H4 (cell line): ENCODE data around the gene DPYD. TPM values are rescaled to one million over a fixed set of nuclear protein-coding genes. Genes with fewer than 3 reads are reported as not detected.

Source experiments
- DNase-seq: peaks from one replicate; pipeline ENCODE4 v3.0.0-alpha.2; 2015; ENCODE audit warnings: low spot score
- total RNA-seq: library from RNA; depleted of rRNA; stranded (reverse); fragments of >200 nt; shearing (Covaris generic); gene quantifications from 2 replicates; pipeline ENCODE4 v1.2.3, GENCODE V29; 2014

The DPYD gene
- total RNA-seq, 1 experiment from 2014 or later: 18.2 TPM

- DNase-seq: no peak
Measured at GRCh38 chr1:97451046-97451826, 469.6 kb downstream of the DPYD start.

DNA sequence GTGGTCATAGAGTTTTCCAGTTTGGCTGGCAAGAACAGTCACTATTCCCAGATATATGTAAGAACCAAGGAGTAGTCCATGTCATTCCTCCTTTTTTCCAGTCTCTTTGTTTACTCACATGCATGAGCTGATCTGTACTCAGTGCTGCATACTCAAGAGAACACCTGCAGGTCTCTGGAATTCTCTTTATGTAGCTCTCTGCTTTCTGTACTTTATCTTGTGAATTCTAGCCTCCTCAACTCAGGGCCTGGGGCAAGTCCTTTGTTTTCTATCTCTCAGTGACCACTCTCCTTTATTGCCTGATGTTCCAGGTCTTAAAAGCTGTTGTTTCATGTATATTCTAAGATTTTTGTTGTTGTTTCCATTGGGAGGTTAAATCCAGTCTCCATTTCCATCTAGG is 478.9 kb downstream of the DPYD start:
- DNase-seq: no peak

DNA sequence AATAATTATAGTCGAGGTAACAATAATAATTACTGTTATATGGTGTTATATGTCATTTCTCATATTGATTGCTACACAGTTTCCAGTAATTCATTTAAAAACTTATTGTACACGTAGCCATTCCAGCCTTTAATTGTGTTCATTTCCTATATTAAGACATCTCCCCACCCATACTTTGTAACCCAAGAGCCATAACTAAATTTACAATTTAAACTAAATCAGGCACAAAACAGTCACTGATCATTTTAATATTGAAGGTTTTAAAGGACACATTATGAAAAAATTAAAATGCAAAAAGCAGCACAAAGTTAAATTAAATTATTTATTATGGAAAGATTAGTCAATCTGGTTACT is 487.0 kb downstream of the DPYD start:
- DNase-seq: no peak

DNA sequence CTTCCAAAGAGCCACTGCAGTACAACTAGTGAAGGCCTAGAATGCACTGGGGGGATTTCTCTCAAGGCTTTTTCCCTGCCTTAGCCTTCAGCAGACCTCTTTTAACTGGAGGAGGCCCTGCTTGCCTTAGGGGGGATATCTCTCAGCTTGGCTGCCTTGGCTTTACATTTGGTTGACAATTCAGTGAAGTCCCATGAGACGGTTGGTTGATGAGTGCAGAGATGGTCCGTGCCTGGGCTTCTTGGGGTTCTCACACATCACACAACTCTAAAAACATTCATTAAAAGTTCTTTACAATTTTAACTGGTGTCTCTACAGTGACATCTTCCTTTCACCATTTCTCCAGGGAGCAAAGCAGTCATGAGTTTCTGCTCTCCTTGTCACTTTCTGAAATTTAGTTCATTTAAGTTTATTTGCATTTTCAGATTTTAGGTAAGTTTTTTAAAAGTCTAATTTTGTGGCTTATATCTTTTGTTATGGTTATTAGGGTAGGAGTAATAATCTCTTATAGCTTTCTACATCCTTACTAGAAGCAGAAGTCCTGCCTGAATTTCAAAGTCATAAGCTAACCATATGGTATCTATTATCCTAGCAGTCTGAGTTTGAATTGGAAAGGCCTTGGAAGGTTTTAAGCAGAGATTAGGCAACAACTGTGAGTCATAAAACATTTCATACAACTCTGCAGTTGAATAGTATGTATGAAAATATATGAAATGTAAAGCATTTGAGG is 487.6 kb downstream of the DPYD start:
- no peak for DNase-seq

- no peak for DNase-seq
Measured at GRCh38 chr1:97427371-97427770, 493.5 kb downstream of the DPYD start.

- DNase-seq: no peak
Measured at GRCh38 chr1:97424209-97424608, 496.6 kb downstream of the DPYD start.

DNA sequence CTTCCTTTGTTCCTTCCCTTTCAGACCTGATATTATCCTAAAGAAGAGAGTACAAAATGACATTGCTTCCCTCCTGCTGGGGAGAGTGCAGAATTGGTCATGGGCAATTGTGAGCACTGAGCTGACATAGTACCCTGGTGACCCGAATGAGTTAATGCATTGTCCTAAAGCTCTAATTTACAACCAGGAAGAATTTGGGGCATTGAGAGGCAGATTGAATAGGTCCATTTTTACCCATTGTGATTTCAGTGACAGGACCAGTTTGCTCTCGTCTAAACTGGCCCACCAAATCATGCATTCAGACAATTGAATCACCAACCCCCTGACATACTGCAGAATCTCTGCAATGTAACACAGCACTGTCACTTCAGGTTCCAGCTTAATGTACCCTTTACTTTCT is 497.4 kb downstream of the DPYD start:
- DNase-seq: no peak

DNA sequence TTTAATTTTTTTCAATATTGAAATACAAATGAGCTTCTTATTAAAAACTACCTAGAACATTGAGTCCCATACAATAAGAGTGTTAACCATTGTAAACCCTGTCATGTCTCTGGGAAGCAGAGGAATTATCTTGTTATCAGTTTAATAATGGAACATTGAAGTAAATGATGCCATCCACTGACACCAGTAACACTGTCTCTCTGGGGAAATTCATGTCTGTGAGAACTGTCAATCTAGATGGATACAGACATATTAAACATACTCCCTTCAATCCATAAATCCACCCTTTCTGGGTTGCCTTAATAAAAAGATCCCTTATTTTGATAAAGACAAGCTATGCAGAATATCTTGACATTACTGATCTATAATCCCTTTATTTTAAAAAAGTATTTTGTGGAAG is 503.2 kb downstream of the DPYD start:
- no peak for DNase-seq

- no peak for DNase-seq
Measured at GRCh38 chr1:97414682-97415312, 506.0 kb downstream of the DPYD start.

- no peak for DNase-seq
Measured at GRCh38 chr1:97412737-97413136, 508.1 kb downstream of the DPYD start.

GRCh38 chr1:97412166-97412565 is 508.7 kb downstream of the DPYD start:
- DNase-seq: no peak

- no peak for DNase-seq
Measured at GRCh38 chr1:97396463-97396862, 524.4 kb downstream of the DPYD start.

DNA sequence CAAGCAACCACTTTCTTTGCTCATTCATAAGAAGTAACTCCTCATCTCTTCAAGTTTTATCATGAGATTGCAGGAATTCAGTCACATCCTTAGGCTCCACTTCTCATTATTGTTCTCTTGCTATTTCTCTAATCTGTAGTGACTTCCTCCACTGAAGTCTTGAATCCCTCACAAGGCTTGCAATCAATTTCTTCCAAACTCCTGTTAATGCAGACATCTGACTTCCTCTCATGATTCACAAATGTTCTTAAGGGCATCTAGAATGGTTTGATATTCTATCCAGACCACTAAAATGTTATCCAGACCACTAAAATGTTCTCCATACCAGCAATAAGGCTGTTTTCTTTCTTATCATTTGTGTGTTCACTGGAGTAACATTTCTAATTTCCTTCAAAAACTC is 528.1 kb downstream of the DPYD start:
- no peak for DNase-seq

DNA sequence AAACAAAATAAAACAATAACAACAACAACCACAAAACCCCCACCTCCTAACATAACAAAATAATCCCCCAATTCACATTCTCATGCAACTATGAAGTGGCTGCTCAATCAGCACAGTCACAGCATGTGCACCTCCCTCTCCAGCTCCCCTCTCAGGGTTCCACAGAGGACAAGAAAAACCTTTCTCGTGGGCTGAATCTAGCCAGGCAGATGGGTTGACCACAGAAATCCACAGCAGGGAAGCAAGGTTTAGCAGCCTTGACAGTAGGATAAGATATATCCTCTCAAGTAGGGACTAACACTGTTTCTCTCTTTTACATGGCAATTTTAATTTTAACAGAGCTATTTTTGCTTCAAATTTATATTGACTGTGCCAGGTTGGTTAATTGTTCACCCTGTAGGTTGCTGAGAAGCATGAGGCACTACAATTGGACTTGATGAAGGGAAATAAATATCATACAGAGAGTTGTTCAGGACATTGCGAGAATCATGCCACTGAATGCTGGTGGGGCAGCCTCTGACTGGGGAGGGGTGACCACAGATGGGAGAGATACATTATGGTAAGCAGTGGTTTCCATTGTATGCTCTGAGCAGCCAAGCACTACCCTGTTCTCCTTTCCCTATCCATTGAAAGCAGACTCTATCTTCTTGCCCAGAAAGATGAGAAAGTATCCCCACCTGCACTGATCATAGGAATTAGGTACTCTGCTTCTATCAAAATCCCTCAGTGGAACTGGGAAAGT is 535.1 kb downstream of the DPYD start:
- DNase-seq: no peak

GRCh38 chr1:97384294-97384968 is 536.4 kb downstream of the DPYD start:
- DNase-seq: peak; percentile 73

DNA sequence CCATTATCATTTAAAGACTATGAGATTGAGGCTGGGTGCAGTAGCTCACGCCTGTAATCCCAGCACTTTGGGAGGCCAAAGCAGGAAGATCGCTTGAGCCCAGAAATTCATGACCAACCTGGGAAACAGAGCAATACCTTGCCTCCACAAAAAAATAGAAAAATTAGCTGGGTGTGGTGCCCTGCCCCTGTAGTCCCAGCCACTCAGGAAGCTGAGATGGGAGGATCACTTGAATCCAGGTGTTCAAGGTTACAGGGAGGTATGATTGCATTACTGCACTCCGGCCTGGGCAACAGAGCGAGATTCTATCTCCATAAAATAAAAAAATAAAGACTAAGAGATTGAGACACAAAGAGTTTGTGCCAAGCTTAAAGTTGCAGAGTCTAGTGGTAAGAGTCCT is 537.0 kb downstream of the DPYD start:
- no peak for DNase-seq

- no peak for DNase-seq
Measured at GRCh38 chr1:97382206-97382605, 538.6 kb downstream of the DPYD start.

GRCh38 chr1:97379387-97380075 is 541.3 kb downstream of the DPYD start:
- no peak for DNase-seq

- no peak for DNase-seq
Measured at GRCh38 chr1:97378596-97378995, 542.2 kb downstream of the DPYD start.

DNA sequence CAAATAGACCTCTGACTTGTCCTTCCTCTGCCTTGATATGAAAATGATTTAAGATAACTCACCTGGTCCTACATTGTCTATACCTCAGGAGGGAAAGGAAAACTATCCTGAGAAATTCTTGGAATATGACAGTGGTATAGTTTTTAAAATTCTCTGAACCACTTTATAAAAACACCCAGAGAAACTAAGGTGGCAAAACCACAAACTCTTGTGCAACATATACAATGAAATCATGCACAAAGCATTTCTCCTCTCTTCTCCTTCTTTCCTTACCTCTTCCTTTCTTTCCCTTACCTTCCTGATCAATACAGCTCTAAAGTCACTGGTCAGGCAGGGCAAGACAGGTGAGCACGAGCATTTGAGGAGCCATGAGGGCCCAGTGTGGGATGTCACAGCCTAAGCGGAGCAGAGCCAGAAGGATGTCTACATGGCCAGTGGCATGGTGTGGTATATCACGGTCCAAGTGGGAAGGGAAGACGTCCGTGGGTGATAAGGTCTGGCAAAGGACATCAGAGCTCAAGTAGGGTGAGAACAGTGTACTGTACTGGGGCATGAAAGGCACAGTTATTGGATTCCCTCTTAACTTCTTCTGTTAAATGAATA is 543.3 kb downstream of the DPYD start:
- no peak for DNase-seq

- no peak for DNase-seq
Measured at GRCh38 chr1:97373000-97373399, 547.8 kb downstream of the DPYD start.
